Glomerular visceral epithelial cell (primary cell): ENCODE data around the gene ISX.
"Not testable (repeated sequence)": the region's sequence is repeated elsewhere in the genome, so short reads cannot be mapped to it uniquely, and the experiment has no call there.

Experiments
- DNase-seq: peaks from one replicate; pipeline ENCODE4 v3.0.0-alpha.2; 2016; ENCODE audit errors: extremely low spot score

Gene ISX

DNA sequence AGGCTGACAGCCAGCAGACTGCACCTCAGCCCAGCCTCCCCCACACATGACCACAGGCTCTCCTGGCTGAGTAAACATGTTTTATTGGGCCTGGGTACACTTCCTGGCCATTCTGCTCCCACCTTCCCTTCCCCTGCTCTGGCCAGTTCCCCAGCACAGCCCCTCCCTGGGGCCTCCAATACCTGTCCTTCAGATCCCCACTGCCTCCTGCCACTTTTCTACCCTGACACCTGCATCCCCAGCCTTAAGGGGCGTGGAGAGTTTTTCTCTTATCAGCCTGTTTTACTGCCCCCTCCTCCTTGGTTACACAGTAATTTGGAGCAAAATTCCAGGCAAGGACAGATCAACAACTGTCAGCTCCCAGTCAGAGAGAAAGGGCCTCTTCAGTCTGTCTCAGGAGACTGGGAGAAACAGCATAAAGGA lies at the start of gene ISX:
ISX (plus strand) TSS at position 363 of the 423 bp plus-strand sequence. CDS start 930 bp downstream, outside the sequence.
- DNase-seq, result no peak

DNA sequence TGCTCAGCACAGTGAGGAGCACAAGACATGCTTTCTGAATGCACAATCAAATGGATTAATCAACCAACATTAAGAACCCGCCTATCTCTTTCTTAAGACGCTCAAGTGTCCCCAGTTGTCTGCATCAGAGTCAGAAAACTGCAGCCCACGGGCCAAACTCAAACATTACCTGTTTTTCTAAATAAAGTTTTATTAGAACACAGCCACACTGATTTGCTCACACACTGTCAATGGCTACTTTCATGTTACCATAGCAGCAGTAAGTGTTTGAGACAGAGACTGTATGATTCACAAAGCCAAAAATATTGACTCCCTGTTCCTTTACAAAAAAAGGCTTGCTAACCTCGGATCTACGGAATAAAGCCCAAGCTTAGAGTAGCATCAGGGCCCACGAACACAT lies 49.0 kb upstream of the ISX start:
- no peak for DNase-seq

DNA sequence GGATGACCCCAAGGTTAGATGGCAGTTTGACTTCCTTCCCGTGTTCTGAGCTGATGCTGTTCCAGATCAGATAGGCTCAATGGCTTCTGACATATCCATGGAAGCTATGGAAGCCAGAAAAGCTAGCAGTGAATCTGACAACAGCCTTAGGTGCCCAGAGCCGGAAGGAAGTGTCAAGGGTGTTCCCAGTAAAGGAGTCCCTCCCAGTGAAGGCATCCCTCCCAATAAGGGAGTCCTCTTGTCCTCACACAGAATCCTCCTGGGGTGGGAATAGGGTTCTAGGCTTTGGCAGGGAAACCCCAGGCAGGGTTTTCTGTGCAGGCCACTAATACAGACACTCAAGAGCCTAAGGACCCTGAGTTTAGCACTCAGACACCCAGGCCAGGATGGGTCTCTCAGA lies 47.0 kb upstream of the ISX start:
- DNase-seq, result no peak

DNA sequence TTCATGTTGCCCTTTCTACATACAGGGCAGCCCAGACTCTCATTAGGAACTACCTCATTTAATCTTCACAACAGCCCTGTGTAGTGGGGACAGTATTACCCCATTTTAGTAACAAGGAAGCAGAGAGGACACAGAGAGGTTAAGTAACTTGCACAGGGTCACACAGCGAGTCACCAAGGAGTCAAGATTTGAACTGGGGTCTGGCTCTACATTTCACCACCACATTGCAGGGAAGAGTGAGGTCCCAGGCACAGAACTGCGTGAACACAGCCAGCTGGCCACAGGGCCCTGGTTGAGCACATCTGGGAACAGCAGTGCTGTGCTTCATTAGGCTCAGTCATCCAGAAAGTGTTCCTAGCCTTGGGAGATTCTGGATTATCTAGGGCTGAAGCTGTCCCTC lies 45.4 kb upstream of the ISX start:
- no peak for DNase-seq

DNA sequence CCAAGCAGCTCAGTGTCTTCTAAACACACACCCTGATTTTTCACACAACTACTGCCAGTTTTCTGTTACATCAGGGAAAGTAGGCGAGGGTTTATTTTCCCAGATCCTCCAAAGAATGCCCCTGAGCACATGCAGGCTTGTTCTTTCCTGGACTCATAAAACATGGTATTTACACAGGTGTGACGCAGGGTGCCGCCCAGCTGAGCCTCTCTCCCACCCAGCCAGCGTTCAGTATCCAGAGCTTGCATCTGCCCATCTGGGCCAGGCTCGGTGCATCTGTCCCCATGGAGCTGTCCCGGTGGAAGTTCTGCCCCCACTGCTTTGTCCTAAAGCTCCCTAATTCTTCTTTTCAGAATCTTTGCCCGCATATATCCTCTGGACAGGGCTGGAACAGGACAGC lies 44.8 kb upstream of the ISX start:
- DNase-seq, result no peak

DNA sequence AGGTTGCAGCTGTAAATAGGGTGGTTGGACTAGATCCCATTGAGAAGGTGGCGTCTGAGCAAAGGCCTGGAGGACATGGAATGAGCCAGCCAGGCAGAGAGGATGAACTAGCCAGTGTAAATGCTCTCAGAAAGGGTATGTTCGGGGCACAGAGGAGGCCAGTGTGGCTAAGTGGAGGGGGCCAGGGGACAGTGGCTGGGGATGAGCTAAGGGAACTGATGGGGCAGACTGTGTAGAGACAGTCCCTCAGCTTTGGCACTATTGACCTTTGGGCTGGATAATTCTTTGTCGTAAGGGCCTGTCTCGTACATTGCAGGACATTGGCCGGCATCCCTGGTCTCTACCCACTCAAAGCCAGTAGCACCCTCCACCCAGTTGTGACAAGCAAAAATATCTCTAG lies 43.7 kb upstream of the ISX start:
- DNase-seq, result no peak

DNA sequence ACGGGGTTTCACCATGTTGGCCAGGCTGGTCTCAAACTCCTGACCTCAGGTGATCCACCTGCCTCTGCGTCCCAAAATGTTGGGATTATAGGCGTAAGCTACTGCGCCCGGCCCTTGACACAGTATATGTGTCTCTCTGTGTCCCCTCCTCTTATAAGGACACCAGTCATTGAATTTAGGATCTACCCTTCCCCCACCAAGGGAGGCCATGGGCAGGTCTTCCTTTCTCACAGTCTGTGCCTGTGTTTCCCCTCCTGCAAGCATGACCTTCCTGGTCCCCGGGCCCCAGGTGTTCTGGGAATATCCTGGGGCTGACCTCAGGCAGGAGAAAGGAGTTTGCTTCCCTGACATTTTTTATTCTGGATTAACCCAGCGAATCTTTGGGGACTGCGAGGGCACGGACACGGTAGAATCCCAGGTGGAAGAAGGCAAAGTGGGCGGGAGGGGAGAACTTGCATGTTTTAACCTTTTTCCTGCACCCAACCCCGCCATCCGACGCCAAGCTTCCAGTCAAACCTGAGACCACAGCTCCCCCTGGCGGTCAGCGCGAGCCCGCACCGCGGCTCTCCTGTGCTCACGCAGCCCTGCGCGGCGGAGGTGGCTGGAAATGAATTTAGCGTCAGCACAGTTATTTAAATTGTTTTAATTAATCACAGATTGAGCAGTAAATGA lies 42.1 kb upstream of the ISX start:
- DNase-seq, result peak; percentile 46

DNA sequence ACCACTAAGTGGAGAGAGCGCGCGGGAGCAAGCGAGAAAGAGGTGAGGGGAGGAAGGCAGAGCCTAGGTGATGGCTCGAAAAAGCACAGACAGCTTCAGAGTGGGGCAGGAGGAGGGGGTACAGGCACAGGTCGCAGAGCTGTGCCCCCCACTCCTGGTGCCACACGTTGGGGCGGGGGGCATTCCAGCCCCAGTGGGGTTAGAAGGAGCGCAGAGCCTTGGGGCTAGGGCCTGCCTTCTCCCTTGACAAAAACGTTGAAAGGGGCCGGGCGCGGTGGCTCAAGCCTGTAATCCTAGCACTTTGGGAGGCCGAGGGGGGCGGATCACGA lies 41.6 kb upstream of the ISX start:
- no peak for DNase-seq

DNA sequence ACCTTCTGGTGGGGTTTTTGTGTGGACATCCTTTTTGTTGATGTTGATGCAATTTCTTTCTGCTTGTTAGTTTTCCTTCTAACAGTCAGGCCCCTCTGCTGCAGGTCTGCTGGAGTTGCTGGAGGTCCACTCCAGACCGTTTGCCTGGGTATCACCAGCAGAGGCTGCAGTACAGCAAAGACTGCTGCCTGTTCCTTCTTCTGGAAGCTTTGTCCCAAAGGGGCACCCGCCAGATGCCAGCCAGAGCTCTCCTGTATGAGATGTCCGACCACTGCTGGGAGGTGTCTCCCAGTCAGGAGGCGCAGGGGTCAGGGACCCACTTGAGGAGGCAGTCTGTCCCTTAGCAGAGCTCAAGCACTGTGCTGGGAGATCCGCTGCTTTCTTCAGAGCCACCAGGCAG lies 35.8 kb upstream of the ISX start:
- not testable (repeated sequence) for DNase-seq

DNA sequence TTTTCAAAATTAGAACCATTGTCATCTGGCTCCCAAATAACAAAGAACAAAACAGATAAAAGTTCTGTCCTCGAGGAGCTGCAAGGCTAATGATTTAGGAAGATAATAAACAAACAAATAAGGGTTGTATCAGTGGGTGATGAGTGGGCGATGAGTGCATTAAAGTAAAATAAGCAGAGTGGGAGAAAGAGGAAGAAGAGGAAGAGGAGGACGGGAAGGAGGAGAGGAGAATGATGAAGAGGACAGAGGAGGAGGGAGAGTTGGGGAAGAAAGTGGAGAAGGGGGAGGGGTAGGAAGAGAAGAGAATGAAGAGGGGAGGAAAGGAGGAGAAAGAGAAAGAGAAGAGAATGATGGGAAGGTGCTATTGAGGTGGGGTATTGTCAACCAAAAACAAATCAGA lies 33.4 kb upstream of the ISX start:
- DNase-seq, result no peak

DNA sequence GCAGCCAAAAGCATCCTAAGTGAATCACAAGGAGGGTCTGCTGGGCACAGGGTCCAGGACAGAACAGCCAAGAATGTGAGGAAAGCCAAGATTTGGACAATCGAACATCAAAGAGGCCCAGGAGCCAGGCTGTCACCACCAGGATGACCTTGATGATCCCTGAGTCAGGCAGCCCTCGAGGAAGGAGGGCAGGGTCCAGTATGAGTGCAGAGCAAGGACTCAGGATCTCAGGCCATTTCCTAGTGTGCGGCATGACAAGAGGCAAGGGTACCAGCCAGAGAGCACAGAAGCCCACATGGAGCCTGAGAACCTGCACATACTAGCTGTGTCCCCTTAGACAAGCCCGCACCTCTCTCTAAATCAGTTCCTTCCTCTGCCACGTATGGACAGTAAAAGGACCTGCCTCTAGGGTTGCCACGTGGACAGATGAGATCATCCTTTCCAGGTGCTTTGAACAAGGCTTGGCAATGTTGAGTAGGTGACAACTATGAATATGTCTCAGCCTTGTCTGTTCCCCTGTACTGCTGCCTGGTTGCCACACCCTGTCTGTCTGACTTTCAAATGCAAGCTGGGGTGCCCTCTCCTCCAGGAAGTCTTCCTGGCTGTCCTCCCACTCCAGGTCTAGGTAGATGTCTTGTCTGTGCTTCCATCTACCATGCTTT lies 32.2 kb upstream of the ISX start:
- no peak for DNase-seq

DNA sequence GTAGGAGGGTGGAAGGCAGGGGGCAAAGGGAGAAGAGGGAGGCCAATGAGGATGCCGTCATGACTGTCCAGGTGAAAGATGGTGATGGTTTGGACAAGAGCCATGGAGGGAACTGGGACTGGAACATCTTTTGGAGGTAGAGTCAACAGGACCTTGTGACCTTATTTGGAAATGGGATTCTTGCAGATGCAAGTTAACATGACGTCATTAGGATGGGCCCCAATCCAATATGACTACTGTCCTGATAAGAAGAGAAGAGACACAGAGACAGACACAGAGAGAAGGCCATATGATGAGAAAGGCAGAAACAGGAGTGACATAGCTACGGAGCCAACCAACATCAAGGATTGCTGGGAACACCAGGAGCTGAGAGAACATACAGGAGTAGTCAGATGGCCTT lies 31.0 kb upstream of the ISX start:
- DNase-seq, result no peak

DNA sequence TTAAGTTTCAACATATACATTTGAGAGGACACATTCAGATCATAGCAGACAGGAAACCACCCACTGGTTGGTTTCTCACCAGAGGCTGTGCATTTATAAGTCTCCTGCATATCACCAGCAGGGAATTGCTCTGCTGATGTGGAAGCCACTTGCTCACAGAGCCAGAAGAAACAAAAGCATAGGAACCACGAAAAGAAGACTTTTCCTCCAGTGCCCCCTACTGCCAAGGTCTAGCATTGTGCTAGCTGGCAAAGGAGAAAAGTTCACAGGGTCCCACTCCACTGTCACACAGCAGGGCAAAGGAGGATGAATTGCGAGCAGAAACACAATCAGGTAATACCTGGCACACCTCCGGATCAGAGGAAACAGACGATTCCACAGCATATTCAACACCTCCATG lies 28.9 kb upstream of the ISX start:
- no peak for DNase-seq

DNA sequence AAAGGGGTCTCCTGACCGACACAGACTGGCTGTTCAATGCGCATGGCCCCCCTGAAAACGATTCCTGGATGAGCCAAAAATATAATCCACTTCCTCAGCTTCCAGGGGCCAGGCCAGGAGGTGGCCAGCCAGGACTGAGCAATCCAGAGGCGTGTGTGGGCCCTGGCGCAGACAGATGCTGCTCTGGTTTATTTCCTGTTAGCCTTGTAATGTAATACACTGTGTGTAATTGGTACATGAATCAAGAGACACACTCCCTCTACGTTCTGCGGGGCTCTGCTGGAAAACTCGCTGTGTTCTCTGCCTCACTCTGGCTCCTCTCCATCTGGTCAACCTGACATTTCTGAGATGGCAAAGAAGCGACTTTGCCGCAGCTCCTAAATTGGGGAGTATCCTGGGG lies 26.3 kb upstream of the ISX start:
- no peak for DNase-seq

DNA sequence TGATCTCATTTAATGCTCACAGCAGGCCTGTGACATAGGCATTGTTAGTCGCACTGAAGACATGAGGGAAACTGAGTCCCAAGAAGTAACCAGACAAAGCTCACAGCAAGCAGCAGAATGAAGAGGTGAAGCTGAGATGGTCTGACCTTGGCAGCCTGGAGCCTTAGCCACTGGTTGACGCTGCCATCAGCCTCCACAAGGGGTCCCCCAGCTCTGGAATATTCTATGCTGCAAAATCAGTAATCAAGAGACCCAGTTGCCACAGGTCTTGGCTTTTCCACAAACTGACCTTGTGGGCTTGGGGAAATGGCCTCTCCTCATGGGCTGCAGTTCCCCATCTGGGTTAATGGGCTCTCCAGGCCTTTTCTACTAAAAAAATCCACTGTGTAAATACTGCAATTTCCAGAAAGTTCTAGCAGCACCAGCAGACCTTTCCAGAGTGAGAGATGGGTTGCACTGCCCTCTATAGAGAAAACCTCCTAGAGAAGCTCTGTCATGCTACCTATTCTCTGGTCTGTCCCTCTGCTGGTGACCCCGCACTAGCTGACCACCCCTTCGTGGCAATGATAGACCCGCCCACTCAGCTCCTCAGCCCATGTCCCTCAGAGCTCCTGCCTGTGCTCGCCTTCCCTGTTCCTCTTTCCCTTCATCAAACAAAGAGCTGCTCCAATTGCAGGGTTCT lies 22.6 kb upstream of the ISX start:
- no peak for DNase-seq

DNA sequence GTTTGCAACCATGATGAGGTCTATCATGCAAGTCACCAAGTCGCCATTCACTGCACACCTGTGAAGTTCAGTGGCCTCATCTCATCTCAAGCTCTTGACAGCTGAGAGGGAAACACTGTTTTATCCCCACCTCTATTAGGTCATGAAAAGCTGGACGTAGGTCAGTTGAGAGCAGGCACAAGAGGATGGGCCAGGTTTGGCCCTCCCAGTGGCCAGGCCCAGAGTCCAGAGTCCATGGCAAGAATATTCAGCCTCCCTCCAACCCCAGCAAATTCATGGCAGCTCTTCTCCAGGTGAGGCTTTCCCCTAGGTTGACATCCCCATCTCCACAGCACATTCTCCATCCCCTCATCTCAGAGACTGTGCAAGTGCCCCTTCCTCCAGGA lies 22.0 kb upstream of the ISX start:
- DNase-seq, result no peak

DNA sequence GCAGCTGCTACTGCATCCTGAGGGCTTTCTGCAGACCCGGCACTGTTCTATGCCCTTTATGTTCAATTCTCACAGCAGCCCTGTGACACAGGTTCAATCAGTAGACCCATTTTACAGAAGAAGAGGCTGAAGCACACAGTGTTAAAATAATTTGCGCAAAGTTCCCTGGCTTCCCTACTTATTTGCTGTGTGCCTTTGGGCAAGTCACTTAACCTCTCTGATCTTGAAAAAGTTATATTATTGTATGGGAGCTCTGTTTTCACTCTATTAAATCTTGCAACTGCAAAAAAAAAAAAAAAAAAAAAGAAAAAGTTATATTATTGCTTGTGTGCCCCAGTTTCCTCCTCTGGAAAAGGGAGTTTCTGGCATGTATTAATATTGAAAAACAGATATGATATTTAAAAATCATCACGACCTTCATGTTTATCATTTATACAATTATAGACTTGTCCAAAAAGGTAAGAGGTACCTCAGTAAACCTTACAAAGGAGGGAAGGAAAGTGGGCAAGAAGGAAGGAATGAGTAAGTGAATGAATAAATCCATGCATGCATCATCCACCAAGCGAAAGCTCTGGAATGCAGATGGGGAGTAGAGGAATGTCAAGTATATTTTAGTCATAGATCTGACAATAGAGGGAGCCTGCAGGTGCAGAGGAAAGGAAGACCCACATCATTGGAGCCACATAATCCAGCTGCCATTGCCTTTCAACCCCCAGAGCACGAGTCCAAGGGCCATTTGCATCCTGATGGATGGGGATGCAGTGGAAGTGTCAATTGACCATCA lies 21.2 kb upstream of the ISX start:
- DNase-seq, result no peak

DNA sequence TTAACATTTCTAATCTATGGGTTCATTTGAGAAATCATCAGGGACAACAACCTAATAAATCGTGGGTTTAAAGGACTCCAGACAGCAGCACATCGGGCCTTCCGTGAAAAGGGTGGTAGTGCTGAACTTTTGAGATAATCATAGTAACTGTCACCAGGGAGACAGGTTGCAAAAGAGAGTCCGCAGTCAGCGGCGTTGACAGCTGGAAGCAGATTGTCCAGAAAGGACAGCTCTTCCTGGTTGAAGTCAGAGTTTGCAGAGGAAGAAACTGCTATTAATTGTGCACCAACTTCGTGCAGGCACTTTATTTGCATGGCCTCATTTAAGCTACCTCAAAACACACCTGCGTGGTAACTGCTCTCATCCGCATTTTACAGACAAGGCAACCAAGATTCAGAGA lies 20.5 kb upstream of the ISX start:
- DNase-seq, result no peak

DNA sequence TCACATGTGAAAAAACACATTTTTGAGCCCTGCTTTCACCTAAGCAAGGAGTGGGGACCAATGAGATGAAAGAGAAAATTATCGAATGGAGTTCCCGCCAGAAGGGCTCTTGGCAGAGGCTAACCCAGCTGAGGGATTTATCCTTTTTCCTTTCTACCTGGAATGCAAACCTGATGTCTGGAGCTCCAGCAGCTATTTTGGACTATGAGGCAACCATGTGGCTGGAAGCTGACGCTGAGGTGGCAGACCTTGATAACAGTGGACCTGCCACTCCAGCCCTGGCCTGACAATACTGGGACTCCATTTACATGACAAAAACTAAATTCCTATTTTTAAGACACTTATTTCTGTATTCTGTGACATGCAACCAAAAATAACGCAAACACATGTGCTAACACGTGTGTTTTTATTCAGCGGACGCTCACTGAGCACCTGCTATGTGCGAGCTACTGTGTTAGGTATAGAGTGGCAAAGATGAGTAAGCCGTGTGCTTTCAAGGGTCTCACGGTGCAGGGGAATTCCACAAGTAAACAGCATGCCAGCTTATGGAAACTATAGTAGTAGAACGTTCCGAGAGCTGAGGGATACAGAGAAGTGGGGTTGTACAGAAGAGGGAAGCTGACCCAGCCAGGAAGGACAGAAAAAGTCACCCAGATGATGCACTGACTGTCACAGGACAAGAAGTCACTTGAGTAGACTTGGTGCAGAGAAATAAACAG lies 19.1 kb upstream of the ISX start:
- no peak for DNase-seq

DNA sequence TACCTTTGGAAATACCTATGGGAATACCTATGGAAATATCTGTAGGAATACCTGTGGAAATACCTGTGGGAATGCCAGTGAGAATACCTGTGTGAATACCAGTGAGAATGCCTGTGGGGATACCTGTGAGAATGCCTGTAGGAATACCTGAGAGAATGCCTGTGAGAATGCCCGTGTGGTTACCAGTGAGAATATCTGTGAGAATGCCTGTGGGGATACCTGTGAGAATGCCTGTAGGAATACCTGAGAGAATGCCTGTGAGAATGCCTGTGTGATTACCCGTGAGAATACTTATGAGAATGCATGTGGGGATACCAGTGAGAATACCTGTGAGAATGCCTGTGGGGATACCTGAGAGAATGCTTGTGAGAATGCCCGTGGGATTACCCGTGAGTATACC lies 15.9 kb upstream of the ISX start:
- DNase-seq, result not testable (repeated sequence)

DNA sequence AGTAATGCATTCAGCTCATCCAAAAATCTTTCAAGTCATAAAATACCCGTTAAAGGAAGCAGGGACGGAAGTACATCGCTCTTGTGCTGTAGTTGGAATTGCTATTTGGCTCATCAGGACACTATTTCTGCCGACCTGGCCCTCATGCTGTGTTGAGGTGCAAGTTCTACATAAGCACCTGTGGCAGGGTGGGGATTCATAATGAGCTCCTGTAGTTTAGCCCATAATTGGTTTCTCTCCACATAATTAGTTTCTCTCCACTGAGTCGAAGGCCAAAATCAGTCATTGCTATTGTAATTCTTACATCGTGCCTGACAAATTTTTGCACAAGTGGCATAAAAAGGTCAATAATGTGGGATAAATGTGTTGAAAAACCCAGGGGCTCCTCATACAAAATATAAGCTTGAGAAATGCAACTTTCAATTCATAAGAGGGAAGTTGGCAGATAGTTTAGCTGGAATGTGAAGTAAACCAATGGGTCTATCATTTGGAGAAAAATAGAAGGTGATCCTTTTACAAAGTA lies 14.9 kb upstream of the ISX start:
- no peak for DNase-seq

DNA sequence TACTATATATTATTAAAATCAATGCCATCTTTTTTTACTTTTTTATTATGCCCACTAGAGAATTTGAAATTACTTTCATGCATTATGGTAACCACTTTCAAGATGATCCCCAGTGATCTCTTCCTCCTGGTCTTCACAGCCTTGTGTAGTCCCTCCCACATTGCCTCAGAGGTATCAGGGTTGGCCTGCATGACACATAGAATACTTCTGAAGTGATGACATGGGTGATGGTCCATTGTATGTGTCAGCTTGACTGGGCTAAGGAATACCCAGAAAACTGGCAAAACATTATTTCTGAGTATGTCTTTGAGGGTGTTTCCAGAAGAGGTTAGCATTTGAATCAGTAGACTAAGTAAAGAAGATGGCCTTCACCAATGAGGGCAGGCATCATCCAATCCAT lies 14.2 kb upstream of the ISX start:
- no peak for DNase-seq
